Measurements from ENCODE around the gene FIBCD1.

GRCh38 chr9:130950039-130950311 lies 10.9 kb upstream of the FIBCD1 start:
- TF ChIP-seq CTCF (IDR thresholded peaks at IDR 0.05), result no peak
- no peak for TF ChIP-seq POLR2A (IDR thresholded peaks at IDR 0.05)
